Progenitor cell of endocrine pancreas (in vitro differentiated cells): ENCODE results near the gene PMEL. TPM values are rescaled to one million over a fixed set of nuclear protein-coding genes. Genes with fewer than 3 reads are reported as not detected.
"Not testable (repeated sequence)": the region's sequence is repeated elsewhere in the genome, so short reads cannot be mapped to it uniquely, and the experiment has no call there.

Experiments used
- DNase-seq: peaks from one replicate; pipeline ENCODE4 v3.0.0; 2021; ENCODE audit warnings: low spot score; ENCODE audit not compliant: unreplicated experiment
- H3K27ac Mint-ChIP-seq: 2 replicates; pipeline ENCODE4 v1.8.0; 2021; ENCODE audit warnings: mild to moderate bottlenecking, moderate library complexity, mixed read lengths
- H3K27me3 Mint-ChIP-seq: 2 replicates; pipeline ENCODE4 v1.8.0; 2021; ENCODE audit warnings: mixed read lengths
- H3K36me3 Mint-ChIP-seq: 2 replicates; pipeline ENCODE4 v1.8.0; 2022; ENCODE audit warnings: mixed read lengths; ENCODE audit not compliant: insufficient read depth
- H3K4me1 Mint-ChIP-seq: 2 replicates; pipeline ENCODE4 v1.8.0; 2021; ENCODE audit warnings: low read depth, mixed read lengths
- H3K4me3 Mint-ChIP-seq: 2 replicates; pipeline ENCODE4 v1.8.0; 2021; ENCODE audit warnings: low read depth, mild to moderate bottlenecking, moderate library complexity, mixed read lengths
- H3K9me3 Mint-ChIP-seq: 2 replicates; pipeline ENCODE4 v1.8.0; 2021; ENCODE audit warnings: low read depth, mixed read lengths
- total RNA-seq: library from RNA; stranded (reverse); gene quantifications from 2 replicates; pipeline ENCODE4 v1.2.1, GENCODE V29; 2021
- TF ChIP-seq, protein P1 (sequence below): fragments of 200-600 bp; sonication (generic); IDR thresholded peaks from one replicate; pipeline ENCODE4 v1.5.0; 2021; ENCODE audit warnings: antibody characterized with exemption, mild to moderate bottlenecking; ENCODE audit not compliant: unreplicated experiment

Gene PMEL
- total RNA-seq, 1 donor from 2014 or later: 3.7 TPM

DNA sequence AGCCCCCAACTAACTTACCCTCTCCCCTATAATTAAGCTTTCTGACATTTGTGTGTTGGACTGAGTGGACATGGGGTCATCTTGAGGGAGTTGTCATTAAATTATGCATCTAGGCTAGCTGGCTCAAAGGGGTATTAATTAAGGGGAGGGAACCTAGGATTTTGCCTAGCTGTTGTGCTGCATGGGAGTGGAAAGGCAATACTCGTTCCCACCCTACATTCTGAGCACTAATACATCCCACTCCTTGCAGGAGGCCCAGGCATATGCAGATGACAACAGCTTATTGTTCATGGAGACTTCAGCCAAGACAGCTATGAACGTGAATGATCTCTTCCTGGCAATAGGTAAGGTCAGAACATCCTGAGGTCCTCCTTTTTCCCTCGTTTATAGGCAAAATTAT lies 25.3 kb upstream of the PMEL start:
- no peak for DNase-seq
- TF ChIP-seq, protein P1, sequence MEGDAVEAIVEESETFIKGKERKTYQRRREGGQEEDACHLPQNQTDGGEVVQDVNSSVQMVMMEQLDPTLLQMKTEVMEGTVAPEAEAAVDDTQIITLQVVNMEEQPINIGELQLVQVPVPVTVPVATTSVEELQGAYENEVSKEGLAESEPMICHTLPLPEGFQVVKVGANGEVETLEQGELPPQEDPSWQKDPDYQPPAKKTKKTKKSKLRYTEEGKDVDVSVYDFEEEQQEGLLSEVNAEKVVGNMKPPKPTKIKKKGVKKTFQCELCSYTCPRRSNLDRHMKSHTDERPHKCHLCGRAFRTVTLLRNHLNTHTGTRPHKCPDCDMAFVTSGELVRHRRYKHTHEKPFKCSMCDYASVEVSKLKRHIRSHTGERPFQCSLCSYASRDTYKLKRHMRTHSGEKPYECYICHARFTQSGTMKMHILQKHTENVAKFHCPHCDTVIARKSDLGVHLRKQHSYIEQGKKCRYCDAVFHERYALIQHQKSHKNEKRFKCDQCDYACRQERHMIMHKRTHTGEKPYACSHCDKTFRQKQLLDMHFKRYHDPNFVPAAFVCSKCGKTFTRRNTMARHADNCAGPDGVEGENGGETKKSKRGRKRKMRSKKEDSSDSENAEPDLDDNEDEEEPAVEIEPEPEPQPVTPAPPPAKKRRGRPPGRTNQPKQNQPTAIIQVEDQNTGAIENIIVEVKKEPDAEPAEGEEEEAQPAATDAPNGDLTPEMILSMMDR: no peak
- no peaks in the 10 kb centered on the region for H3K4me1 Mint-ChIP-seq
- no peak overlapping the region for H3K27ac Mint-ChIP-seq
- H3K27me3 Mint-ChIP-seq: no peaks in the 10 kb centered on the region
- H3K36me3 Mint-ChIP-seq: peaks cover 25% of the 10 kb centered on the region
- H3K9me3 Mint-ChIP-seq: no peaks in the 10 kb centered on the region
- no peak overlapping the region for H3K4me3 Mint-ChIP-seq

DNA sequence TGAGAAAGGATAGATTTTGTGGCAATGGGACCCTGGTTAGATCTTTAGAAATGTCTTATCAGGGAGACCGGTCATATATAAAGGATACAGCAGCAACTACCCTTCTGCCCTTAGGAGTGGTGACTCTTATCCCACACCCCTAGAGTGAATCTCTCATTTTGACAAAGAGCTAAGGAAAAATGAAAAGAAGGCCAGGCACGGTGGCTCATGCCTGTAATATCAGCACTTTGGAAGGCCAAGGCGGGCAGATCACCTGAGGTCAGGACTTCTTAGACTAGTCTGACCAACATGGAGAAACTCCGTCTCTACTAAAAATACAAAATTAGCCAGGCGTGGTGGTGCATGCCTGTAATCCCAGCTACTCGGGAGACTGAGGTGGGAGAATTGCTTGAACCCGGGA lies 20.1 kb upstream of the PMEL start:
- not testable (repeated sequence) for H3K27me3 Mint-ChIP-seq, H3K4me1 Mint-ChIP-seq, H3K9me3 Mint-ChIP-seq, H3K27ac Mint-ChIP-seq, H3K4me3 Mint-ChIP-seq, DNase-seq
- peaks cover 23% of the 10 kb centered on the region for H3K36me3 Mint-ChIP-seq

DNA sequence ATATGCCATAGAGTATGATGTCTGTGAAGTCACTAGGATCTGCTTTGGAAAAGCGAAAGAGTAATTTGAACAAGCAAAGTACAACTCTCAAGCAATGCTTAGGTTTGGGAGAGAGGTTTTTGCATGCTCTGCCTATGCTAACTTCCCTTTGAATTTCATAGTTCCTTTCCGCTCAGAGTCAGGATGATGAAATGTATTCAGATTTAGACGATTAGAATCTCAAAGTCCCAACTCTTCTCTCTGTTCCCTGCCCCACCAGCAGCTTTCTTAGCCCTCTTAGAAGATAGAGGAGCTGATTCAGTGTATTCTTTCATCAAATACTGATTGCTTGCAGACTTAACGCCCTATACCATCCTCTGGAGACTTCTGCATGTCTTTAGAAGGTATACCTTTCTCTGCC lies 19.5 kb upstream of the PMEL start:
- Mint-ChIP-seq H3K27me3 (no peaks in the 10 kb centered on the region), H3K4me1 (no peaks in the 10 kb centered on the region), H3K4me3 (no peak overlapping the region), H3K36me3 (peaks cover 22% of the 10 kb centered on the region), H3K9me3 (no peaks in the 10 kb centered on the region), H3K27ac (no peak overlapping the region)
- TF ChIP-seq, protein P1: no peak
- DNase-seq: no peak

DNA sequence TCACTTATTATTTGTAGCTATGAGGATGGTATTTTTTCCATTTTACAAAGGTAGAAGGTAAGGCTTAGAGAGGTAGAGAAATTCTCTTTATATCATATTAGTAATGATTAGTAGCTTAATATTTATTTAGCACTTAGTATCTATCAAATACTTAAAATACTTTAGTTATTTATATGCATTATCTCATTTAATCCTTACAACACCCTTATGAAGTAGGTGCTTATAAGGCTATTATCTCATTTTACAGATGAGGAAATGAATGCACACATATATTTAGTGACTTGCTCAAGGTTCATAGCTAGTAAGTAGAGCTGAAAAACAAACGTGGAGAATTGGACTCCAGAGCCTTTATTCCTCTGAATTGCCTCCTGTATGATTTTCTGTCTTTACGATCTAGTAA lies 19.0 kb upstream of the PMEL start:
- H3K4me1 Mint-ChIP-seq: no peaks in the 10 kb centered on the region
- peaks cover 22% of the 10 kb centered on the region for H3K36me3 Mint-ChIP-seq
- H3K27ac Mint-ChIP-seq: no peak overlapping the region
- TF ChIP-seq, protein P1: no peak
- no peaks in the 10 kb centered on the region for H3K9me3 Mint-ChIP-seq
- no peaks in the 10 kb centered on the region for H3K27me3 Mint-ChIP-seq
- DNase-seq: no peak
- no peak overlapping the region for H3K4me3 Mint-ChIP-seq

DNA sequence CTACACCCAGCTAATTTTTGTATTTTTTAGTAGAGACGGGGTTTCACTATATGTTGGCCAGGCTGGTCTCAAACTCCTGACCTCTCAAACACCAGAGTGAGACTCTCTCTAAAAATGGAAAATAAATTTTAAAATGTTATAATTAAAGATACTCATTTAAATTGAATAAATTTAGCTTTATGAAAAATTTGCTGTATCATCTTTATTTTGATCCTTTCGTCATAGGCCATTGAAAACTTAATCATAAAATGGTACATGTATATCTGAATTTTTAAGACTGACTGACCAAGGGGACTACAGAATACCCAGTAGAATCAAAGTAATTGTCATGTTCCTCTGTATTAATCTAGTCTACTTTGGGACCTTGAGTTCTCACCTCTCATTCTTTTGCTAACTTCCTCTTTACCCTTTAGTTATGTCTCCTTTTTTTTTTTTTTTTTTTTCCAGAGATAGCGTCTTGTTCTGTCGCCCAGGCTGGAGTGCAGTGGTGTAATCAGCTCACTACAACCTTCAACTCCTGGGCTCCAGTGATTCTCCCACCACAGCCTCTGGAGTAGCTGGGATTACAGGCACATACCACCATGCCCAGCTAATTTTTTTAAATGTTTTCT lies 17.5 kb upstream of the PMEL start:
- no peak for DNase-seq
- no peaks in the 10 kb centered on the region for H3K27me3 Mint-ChIP-seq
- H3K4me3 Mint-ChIP-seq: no peak overlapping the region
- no peaks in the 10 kb centered on the region for H3K4me1 Mint-ChIP-seq
- H3K36me3 Mint-ChIP-seq: peaks cover 17% of the 10 kb centered on the region
- H3K9me3 Mint-ChIP-seq: no peaks in the 10 kb centered on the region
- no peak overlapping the region for H3K27ac Mint-ChIP-seq
- TF ChIP-seq, protein P1: no peak

DNA sequence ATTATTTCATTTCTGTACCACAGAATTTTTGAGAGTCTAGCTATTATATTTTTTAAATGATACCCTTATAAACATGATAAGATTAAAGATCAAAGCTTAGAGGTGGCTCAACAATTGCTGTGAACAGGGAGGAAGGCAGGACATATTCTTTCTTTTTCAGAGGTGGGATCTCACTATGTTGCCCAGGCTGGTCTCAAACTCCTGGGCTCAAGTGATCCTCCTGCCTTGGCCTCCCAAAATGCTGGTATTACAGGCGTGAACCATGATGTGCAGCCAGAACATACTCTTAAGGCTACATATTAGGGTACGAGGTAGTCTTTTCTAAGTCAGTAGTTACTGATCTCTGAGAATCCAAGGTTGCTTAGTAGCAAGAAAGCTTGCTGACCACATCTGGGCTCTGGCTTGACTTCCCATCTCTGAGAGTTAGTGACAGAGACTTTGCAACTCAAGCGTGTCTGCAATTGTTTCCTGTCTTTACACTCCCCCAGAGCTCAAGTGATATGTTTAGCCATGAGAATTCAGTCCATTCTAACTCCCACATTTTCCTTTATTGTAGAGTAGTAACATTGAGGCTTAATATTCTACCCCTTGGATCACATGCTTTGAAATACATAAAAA lies 16.6 kb upstream of the PMEL start:
- Mint-ChIP-seq H3K4me3 (no peak overlapping the region), H3K4me1 (no peaks in the 10 kb centered on the region), H3K27me3 (no peaks in the 10 kb centered on the region), H3K9me3 (no peaks in the 10 kb centered on the region), H3K36me3 (peaks cover 21% of the 10 kb centered on the region), H3K27ac (no peak overlapping the region)
- TF ChIP-seq, protein P1: no peak
- no peak for DNase-seq

DNA sequence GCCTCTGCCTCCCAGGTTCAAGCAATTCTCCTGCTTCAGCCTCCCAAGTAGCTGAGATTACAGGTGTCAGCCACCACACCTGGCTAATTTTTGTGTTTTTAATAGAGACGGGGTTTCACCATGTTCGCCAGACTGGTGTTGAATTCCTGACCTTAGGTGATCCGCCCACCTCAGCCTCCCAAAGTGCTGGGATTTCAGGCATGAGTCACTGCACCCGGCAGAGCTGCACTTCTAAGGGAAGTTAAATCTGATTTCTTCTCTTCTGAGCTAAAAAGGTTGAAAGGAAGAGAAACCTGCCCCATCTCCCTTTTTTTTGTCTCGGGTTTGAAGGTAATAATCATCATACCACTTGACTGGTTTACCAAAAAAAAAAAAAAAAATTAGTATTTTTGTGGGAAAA lies 16.0 kb upstream of the PMEL start:
- H3K27ac Mint-ChIP-seq, H3K4me3 Mint-ChIP-seq, H3K9me3 Mint-ChIP-seq, H3K4me1 Mint-ChIP-seq, DNase-seq, H3K27me3 Mint-ChIP-seq: not testable (repeated sequence)
- peaks cover 21% of the 10 kb centered on the region for H3K36me3 Mint-ChIP-seq
